Measurements from ENCODE around the gene HTR3A.
"Not testable (repeated sequence)": the region's sequence is repeated elsewhere in the genome, so short reads cannot be mapped to it uniquely, and the experiment has no call there.

Gene HTR3A

GRCh38 chr11:113974741-113975470 is at the start of gene HTR3A:
HTR3A (plus strand) TSS chr11:113975108; CDS start chr11:113975326, 218 bp downstream.
- peak; percentile 89 to 95 for DNase-seq

GRCh38 chr11:113926273-113927197 is 48.4 kb upstream of the HTR3A start:
- no peak for DNase-seq

- no peak for DNase-seq
Measured at GRCh38 chr11:113928311-113928710, 46.6 kb upstream of the HTR3A start.

GRCh38 chr11:113932788-113933187 is 42.1 kb upstream of the HTR3A start:
- DNase-seq, result no peak

GRCh38 chr11:113934193-113934592 is 40.7 kb upstream of the HTR3A start:
- DNase-seq, result not testable (repeated sequence)

GRCh38 chr11:113934761-113935160 is 40.1 kb upstream of the HTR3A start:
- DNase-seq, result no peak

GRCh38 chr11:113935858-113936257 is 39.0 kb upstream of the HTR3A start:
- no peak for DNase-seq

GRCh38 chr11:113937918-113938317 is 37.0 kb upstream of the HTR3A start:
- no peak for DNase-seq

- DNase-seq, result no peak
Measured at GRCh38 chr11:113942256-113942655, 32.7 kb upstream of the HTR3A start.

- not testable (repeated sequence) for DNase-seq
Measured at GRCh38 chr11:113946162-113946561, 28.7 kb upstream of the HTR3A start.

- DNase-seq, result no peak
Measured at GRCh38 chr11:113947994-113948393, 26.9 kb upstream of the HTR3A start.

GRCh38 chr11:113949891-113950290 is 25.0 kb upstream of the HTR3A start:
- no peak for DNase-seq

- DNase-seq, result peak in 1 of 2 experiments; percentile 10
Measured at GRCh38 chr11:113951537-113951936, 23.4 kb upstream of the HTR3A start.

- DNase-seq, result no peak
Measured at GRCh38 chr11:113952070-113952469, 22.8 kb upstream of the HTR3A start.

GRCh38 chr11:113952588-113952987 is 22.3 kb upstream of the HTR3A start:
- no peak for DNase-seq

- DNase-seq, result no peak
Measured at GRCh38 chr11:113954235-113954634, 20.7 kb upstream of the HTR3A start.

- peak; percentile 87 to 96 for DNase-seq
Measured at GRCh38 chr11:113956986-113957385, 17.9 kb upstream of the HTR3A start.

- DNase-seq, result no peak
Measured at GRCh38 chr11:113960702-113961330, 14.1 kb upstream of the HTR3A start.

GRCh38 chr11:113967361-113967760 is 7.5 kb upstream of the HTR3A start:
- no peak for DNase-seq

- DNase-seq, result no peak
Measured at GRCh38 chr11:113971506-113972195, 3.3 kb upstream of the HTR3A start.

GRCh38 chr11:113977071-113977490 is 2.2 kb downstream of the HTR3A start:
- DNase-seq, result no peak

- no peak for DNase-seq
Measured at GRCh38 chr11:113977701-113978100, 2.8 kb downstream of the HTR3A start.

- DNase-seq, result no peak
Measured at GRCh38 chr11:113979431-113979830, 4.5 kb downstream of the HTR3A start.

Data from NCI-H524 (cell line).